22Rv1 (cell line): Measurements from ENCODE around the gene ITGA4.

Source experiments
- ZFX ChIP-seq: fragments of 450-650 bp; IDR thresholded peaks from 2 replicates; pipeline ENCODE4 v1.6.1; 2017; ENCODE audit warnings: antibody characterized with exemption, borderline replicate concordance
- TF ChIP-seq, protein P1 (sequence below): fragments of 450-650 bp; IDR thresholded peaks from 2 replicates; pipeline ENCODE4 v1.5.1; 2017; ENCODE audit warnings: mild to moderate bottlenecking

DNA sequence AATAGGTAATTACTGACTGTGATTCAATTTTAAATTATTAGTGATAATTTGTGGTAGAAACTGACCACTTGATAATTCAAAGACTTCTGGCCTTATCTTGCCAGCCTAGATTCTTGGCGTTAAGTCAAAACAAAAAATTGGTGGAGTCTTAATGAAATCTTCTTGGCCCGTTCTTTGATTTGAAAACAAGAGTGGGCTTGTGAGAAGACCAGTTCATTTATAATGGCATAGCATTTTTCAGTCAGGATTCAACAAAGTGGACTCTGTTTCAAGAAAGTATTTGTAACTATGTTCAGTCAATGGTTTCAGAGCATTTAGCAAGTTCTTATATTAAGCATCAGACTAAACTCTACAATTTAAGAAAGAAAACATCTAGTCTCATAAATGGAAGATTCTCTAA lies 26.0 kb downstream of the ITGA4 start:
- TF ChIP-seq, protein P1, sequence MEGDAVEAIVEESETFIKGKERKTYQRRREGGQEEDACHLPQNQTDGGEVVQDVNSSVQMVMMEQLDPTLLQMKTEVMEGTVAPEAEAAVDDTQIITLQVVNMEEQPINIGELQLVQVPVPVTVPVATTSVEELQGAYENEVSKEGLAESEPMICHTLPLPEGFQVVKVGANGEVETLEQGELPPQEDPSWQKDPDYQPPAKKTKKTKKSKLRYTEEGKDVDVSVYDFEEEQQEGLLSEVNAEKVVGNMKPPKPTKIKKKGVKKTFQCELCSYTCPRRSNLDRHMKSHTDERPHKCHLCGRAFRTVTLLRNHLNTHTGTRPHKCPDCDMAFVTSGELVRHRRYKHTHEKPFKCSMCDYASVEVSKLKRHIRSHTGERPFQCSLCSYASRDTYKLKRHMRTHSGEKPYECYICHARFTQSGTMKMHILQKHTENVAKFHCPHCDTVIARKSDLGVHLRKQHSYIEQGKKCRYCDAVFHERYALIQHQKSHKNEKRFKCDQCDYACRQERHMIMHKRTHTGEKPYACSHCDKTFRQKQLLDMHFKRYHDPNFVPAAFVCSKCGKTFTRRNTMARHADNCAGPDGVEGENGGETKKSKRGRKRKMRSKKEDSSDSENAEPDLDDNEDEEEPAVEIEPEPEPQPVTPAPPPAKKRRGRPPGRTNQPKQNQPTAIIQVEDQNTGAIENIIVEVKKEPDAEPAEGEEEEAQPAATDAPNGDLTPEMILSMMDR: no peak
- TF ChIP-seq ZFX: no peak
